Measurements from ENCODE around the gene LRRC10B. TPM values are rescaled to one million over a fixed set of nuclear protein-coding genes. Genes with fewer than 3 reads are reported as not detected.

LRRC10B gene
- total RNA-seq, 2 donors from 2014 or later, result 0.37 to 1.1 TPM

- Histone ChIP-seq H3K4me3 (no peak overlapping the region), H3K4me1 (peaks cover 0 to 14% of the 10 kb centered on the region in 2 donors), H3K27ac (no peak overlapping the region), H3K9me3 (no peaks in the 10 kb centered on the region), H3K36me3 (no peaks in the 10 kb centered on the region), H3K27me3 (no peaks in the 10 kb centered on the region)
- DNase-seq (ENCODE audit: low spot score), result no peak
- TF ChIP-seq CTCF (IDR thresholded peaks at IDR 0.05), result peak; percentile 11 to 38
Observed at GRCh38 chr11:61482513-61482912, 26.0 kb upstream of the LRRC10B start.

GRCh38 chr11:61484541-61484940 is 24.0 kb upstream of the LRRC10B start:
- H3K27ac ChIP-seq, result no peak overlapping the region
- no peak for TF ChIP-seq CTCF (IDR thresholded peaks at IDR 0.05)
- no peak for DNase-seq (ENCODE audit: low spot score)
- H3K9me3 ChIP-seq, result no peaks in the 10 kb centered on the region
- H3K36me3 ChIP-seq, result no peaks in the 10 kb centered on the region
- H3K27me3 ChIP-seq, result no peaks in the 10 kb centered on the region
- H3K4me1 ChIP-seq, result peaks cover 0 to 16% of the 10 kb centered on the region in 2 donors
- no peak overlapping the region for H3K4me3 ChIP-seq

- no peaks in the 10 kb centered on the region for H3K9me3 ChIP-seq
- TF ChIP-seq CTCF (IDR thresholded peaks at IDR 0.05), result no peak
- DNase-seq (ENCODE audit: low spot score), result no peak
Observed at GRCh38 chr11:61485080-61485479, 23.5 kb upstream of the LRRC10B start.

GRCh38 chr11:61486011-61486620 is 22.4 kb upstream of the LRRC10B start:
- no peak for DNase-seq (ENCODE audit: low spot score)
- no peaks in the 10 kb centered on the region for H3K36me3 ChIP-seq
- no peaks in the 10 kb centered on the region for H3K9me3 ChIP-seq
- H3K4me1 ChIP-seq, result peaks cover 0 to 23% of the 10 kb centered on the region in 2 donors
- no peaks in the 10 kb centered on the region for H3K27me3 ChIP-seq
- no peak for TF ChIP-seq CTCF (IDR thresholded peaks at IDR 0.05)
- H3K27ac ChIP-seq, result no peak overlapping the region
- H3K4me3 ChIP-seq, result no peak overlapping the region

More at GRCh38 chr11:61485080-61485479, 23.5 kb upstream of the LRRC10B start:
- H3K27ac ChIP-seq, result no peak overlapping the region
- no peaks in the 10 kb centered on the region for H3K27me3 ChIP-seq
- no peaks in the 10 kb centered on the region for H3K36me3 ChIP-seq
- no peak overlapping the region for H3K4me3 ChIP-seq
- peaks cover 0 to 22% of the 10 kb centered on the region in 2 donors for H3K4me1 ChIP-seq

- H3K27ac ChIP-seq, result no peak overlapping the region
- DNase-seq (ENCODE audit: low spot score), result no peak
Observed at GRCh38 chr11:61486779-61487178, 21.8 kb upstream of the LRRC10B start.

More at GRCh38 chr11:61486779-61487178, 21.8 kb upstream of the LRRC10B start:
- Histone ChIP-seq H3K27me3 (no peaks in the 10 kb centered on the region), H3K9me3 (no peaks in the 10 kb centered on the region), H3K4me1 (peaks cover 0 to 18% of the 10 kb centered on the region in 2 donors), H3K36me3 (no peaks in the 10 kb centered on the region), H3K4me3 (no peak overlapping the region)
- no peak for TF ChIP-seq CTCF (IDR thresholded peaks at IDR 0.05)
